HepG2 (cell line): ENCODE measurements around the gene ZACN. TPM values are rescaled to one million over a fixed set of nuclear protein-coding genes. Genes with fewer than 3 reads are reported as not detected.

Experiments used
- MIER3 ChIP-seq: IDR thresholded peaks from 2 replicates; pipeline ENCODE4 v1.6.1; 2016; ENCODE audit warnings: missing compliant biosample characterization, borderline replicate concordance
- MXD4 ChIP-seq: IDR thresholded peaks from 2 replicates; pipeline ENCODE4 v1.6.1; 2016; ENCODE audit warnings: mild to moderate bottlenecking, missing biosample characterization, missing genetic modification reagents
- RELA ChIP-seq: sonication (generic); formaldehyde crosslinking; IDR thresholded peaks from 2 replicates; pipeline ENCODE4 v1.4.0; 2020; ENCODE audit warnings: missing genetic modification reagents
- TARDBP ChIP-seq: sonication (generic); formaldehyde crosslinking; IDR thresholded peaks from 2 replicates; pipeline ENCODE4 v1.8.0; 2022; ENCODE audit warnings: mild to moderate bottlenecking, missing genetic modification reagents
- TCF7 ChIP-seq: sonication (generic); IDR thresholded peaks from 2 replicates; pipeline ENCODE4 v1.6.1; 2016; ENCODE audit warnings: antibody characterized with exemption, low read depth
- TMF1 ChIP-seq: sonication (generic); formaldehyde crosslinking; IDR thresholded peaks from 2 replicates; pipeline ENCODE4 v1.8.1; 2022; ENCODE audit warnings: low read depth, missing genetic modification reagents
- ZNF44 ChIP-seq: sonication (generic); formaldehyde crosslinking; IDR thresholded peaks from 2 replicates; pipeline ENCODE4 v1.5.1; 2020; ENCODE audit warnings: mild to moderate bottlenecking, missing genetic modification reagents
- polyA plus RNA-seq, 8 experiments: library from polyadenylated mRNA; depleted of rRNA in 3 of 8; stranded (reverse) in 7 of 8; unstranded in 1 of 8; fragments of >200 nt; fragmentation: Illumina TruSeq in 4 of 8; extraction: Trizol in 4 of 8; gene quantifications; 2 replicates each; pipeline versions ENCODE4 v1.2.1 to v1.2.3, GENCODE V29; 2011 to 2016; ENCODE audit warnings: low read depth in 4 of 8, missing spikeins in 1 of 8, mixed read lengths in 1 of 8; ENCODE audit not compliant: insufficient read depth in 1 of 8
- total RNA-seq, 5 experiments: library from RNA; depleted of rRNA; stranded (reverse); fragments of >200 nt; fragmentation: Illumina TruSeq; extraction: Trizol; gene quantifications; 2 replicates each; pipeline ENCODE4 v1.2.3, GENCODE V29; 2016; ENCODE audit warnings: low read depth in 1 of 5
- TF ChIP-seq, protein P1 (sequence below), 2 experiments: fragments of 450-650 bp in 1 of 2; sonication (generic) in 1 of 2; formaldehyde crosslinking in 1 of 2; IDR thresholded peaks; 2 replicates each; pipeline versions ENCODE4 v1.6.1 to v1.8.0; 2016 to 2022; ENCODE audit warnings: antibody characterized with exemption in 1 of 2, mild to moderate bottlenecking in 1 of 2, missing genetic modification reagents in 1 of 2
- TF ChIP-seq, protein P2 (sequence below): sonication (generic); formaldehyde crosslinking; IDR thresholded peaks from 2 replicates; pipeline ENCODE4 v1.5.0; 2020; ENCODE audit warnings: mild to moderate bottlenecking, missing genetic modification reagents
- TF ChIP-seq, protein P3 (sequence below): sonication (generic); formaldehyde crosslinking; IDR thresholded peaks from 2 replicates; pipeline ENCODE4 v1.4.0; 2020; ENCODE audit warnings: mild to moderate bottlenecking, missing genetic modification reagents, borderline replicate concordance

Gene ZACN
- total and polyA plus RNA-seq, 2 of the 13 experiments (the other 11 are each of a cell fraction or from before 2014, with no cell fraction given), result 0.11 to 0.15 TPM

DNA sequence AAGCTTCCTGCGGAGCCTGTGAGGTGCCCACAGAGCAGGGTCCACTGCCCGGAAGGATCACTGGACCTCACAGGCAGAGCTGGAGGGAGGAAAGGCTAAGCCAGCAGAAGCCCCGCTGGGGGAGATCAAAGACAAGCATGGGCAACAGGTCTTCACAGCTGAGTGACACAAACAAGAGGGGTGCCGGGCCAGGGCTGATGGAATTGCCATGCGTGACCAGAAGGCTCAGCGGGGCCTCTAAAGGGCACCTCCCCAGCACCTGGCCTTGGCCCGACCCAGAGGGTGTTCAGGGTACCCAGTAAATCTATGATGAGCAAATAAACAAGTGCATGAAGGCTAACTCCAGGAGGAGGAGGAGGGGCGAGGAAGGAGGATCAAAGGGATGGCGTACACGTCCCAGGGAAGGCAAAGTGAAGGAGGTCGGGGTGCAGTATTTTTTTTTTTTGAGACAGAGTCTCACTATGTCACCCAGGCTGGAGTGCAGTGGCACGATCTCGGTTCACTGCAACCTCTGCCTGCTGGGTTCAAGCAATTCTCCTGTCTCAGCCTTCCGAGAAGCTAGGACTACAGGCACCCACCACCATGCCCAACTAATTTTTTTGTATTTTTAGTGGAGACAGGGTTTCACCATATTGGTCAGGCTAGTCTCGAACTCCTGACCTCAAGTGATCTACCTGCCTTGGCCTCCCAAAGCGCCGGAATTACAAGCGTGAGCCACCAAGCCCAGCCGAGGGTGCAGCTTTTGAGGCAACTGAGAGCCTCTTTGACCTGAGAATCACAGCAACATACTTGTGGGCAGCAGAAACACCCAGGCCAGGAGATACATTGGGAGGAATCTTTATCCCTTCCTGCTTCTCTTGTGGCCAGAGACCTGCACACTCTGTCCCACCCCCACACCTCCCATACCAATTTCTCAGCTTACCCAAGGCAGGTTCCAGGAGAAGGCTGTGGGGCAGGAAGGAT is 40.7 kb downstream of the ZACN start (continued):
- TF ChIP-seq, protein P1, sequence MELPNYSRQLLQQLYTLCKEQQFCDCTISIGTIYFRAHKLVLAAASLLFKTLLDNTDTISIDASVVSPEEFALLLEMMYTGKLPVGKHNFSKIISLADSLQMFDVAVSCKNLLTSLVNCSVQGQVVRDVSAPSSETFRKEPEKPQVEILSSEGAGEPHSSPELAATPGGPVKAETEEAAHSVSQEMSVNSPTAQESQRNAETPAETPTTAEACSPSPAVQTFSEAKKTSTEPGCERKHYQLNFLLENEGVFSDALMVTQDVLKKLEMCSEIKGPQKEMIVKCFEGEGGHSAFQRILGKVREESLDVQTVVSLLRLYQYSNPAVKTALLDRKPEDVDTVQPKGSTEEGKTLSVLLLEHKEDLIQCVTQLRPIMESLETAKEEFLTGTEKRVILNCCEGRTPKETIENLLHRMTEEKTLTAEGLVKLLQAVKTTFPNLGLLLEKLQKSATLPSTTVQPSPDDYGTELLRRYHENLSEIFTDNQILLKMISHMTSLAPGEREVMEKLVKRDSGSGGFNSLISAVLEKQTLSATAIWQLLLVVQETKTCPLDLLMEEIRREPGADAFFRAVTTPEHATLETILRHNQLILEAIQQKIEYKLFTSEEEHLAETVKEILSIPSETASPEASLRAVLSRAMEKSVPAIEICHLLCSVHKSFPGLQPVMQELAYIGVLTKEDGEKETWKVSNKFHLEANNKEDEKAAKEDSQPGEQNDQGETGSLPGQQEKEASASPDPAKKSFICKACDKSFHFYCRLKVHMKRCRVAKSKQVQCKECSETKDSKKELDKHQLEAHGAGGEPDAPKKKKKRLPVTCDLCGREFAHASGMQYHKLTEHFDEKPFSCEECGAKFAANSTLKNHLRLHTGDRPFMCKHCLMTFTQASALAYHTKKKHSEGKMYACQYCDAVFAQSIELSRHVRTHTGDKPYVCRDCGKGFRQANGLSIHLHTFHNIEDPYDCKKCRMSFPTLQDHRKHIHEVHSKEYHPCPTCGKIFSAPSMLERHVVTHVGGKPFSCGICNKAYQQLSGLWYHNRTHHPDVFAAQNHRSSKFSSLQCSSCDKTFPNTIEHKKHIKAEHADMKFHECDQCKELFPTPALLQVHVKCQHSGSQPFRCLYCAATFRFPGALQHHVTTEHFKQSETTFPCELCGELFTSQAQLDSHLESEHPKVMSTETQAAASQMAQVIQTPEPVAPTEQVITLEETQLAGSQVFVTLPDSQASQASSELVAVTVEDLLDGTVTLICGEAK (IDR thresholded peaks at IDR 0.05), result no peak
- TF ChIP-seq, protein P1 (CRISPR knock-in tag; IDR thresholded peaks at IDR 0.05), result 0 out of 2 replicates have a peak, but pooled peaks have one; percentile 27
- TF ChIP-seq ZNF44 (CRISPR knock-in tag) (0 out of 2 replicates have a peak, but pooled peaks have one; percentile 23), MIER3 (CRISPR knock-in tag) (0 out of 2 replicates have a peak, but pooled peaks have one; percentile 45), MXD4 (CRISPR knock-in tag) (no peak), RELA (CRISPR knock-in tag) (no peak), TCF7 (peak; percentile 80), TARDBP (CRISPR knock-in tag) (peak; percentile 52; the same call in 1 of the 2 replicates), TMF1 (CRISPR knock-in tag) (peak; percentile 13; the same call in 1 of the 2 replicates)
- TF ChIP-seq, protein P2, sequence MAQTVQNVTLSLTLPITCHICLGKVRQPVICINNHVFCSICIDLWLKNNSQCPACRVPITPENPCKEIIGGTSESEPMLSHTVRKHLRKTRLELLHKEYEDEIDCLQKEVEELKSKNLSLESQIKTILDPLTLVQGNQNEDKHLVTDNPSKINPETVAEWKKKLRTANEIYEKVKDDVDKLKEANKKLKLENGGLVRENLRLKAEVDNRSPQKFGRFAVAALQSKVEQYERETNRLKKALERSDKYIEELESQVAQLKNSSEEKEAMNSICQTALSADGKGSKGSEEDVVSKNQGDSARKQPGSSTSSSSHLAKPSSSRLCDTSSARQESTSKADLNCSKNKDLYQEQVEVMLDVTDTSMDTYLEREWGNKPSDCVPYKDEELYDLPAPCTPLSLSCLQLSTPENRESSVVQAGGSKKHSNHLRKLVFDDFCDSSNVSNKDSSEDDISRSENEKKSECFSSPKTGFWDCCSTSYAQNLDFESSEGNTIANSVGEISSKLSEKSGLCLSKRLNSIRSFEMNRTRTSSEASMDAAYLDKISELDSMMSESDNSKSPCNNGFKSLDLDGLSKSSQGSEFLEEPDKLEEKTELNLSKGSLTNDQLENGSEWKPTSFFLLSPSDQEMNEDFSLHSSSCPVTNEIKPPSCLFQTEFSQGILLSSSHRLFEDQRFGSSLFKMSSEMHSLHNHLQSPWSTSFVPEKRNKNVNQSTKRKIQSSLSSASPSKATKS (CRISPR knock-in tag), result no peak
- TF ChIP-seq, protein P3, sequence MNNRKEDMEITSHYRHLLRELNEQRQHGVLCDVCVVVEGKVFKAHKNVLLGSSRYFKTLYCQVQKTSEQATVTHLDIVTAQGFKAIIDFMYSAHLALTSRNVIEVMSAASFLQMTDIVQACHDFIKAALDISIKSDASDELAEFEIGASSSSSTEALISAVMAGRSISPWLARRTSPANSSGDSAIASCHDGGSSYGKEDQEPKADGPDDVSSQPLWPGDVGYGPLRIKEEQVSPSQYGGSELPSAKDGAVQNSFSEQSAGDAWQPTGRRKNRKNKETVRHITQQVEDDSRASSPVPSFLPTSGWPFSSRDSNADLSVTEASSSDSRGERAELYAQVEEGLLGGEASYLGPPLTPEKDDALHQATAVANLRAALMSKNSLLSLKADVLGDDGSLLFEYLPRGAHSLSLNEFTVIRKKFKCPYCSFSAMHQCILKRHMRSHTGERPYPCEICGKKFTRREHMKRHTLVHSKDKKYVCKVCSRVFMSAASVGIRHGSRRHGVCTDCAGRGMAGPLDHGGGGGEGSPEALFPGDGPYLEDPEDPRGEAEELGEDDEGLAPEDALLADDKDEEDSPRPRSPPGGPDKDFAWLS, result no peak
